ENCODE results near the gene WDR86. TPM values are rescaled to one million over a fixed set of nuclear protein-coding genes. Genes with fewer than 3 reads are reported as not detected.

The WDR86 gene
- polyA plus RNA-seq, 1 experiment = 0.04 TPM

DNA sequence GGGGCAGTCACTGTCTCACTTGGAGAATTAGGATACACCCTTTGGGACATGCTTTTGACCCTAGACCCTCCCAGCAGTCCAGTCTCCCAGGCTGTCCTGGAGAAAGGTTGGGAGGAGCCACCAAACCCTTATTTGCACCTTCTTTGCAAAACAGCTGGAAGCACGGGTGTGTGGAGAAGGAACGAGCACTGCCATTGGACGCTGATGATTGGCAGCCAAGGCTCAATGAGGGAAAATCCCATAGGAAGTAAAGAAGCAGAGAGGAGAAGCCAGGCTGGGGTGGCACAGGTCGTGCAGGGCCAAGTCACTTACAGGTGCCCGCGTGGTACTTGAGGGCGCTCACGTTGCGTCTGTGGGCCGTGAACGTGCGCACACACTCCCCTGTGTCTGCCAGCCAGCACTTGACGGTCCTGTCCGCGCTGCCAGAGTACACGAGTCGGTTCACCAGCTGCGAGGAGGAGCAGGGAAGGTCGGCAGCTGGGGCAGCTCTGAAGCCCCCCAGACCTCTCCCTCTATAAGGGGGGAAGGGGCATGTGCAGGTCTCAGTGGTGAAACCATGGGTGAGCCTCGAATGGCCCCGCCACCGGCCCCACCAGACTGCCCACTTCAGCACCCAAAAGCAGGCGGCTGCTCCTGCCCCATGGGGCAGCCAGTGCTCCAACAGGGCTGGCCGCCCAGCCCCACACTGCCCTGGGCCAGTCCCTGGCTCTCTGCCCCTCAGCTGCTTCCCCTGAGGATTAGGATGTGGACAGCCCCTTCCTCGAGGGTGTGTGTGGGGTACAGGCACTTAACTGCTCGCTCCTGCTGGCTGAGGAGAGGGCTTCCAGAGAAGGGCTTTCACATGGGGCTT is 24.8 kb downstream of the WDR86 start:
- CTCF ChIA-PET = interaction anchor here (0.7 to 1.8 kb wide), 2 partner anchors 18 to 936 kb away, joined by 3 to 6 read pairs; no protein-coding TSS in a partner anchor
- no peak for DNase-seq (ENCODE audit: low read depth)
- TF ChIP-seq, protein P1, sequence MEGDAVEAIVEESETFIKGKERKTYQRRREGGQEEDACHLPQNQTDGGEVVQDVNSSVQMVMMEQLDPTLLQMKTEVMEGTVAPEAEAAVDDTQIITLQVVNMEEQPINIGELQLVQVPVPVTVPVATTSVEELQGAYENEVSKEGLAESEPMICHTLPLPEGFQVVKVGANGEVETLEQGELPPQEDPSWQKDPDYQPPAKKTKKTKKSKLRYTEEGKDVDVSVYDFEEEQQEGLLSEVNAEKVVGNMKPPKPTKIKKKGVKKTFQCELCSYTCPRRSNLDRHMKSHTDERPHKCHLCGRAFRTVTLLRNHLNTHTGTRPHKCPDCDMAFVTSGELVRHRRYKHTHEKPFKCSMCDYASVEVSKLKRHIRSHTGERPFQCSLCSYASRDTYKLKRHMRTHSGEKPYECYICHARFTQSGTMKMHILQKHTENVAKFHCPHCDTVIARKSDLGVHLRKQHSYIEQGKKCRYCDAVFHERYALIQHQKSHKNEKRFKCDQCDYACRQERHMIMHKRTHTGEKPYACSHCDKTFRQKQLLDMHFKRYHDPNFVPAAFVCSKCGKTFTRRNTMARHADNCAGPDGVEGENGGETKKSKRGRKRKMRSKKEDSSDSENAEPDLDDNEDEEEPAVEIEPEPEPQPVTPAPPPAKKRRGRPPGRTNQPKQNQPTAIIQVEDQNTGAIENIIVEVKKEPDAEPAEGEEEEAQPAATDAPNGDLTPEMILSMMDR (IDR thresholded peaks at IDR 0.05; ENCODE audit: insufficient read depth, low read depth, low read length) = no peak
- Histone ChIP-seq H3K4me3 (ENCODE audit: low read depth, low read length) (no peak overlapping the region), H3K36me3 (ENCODE audit: control insufficient read depth, insufficient read depth, low read length) (no peaks in the 10 kb centered on the region), H3K27me3 (ENCODE audit: control insufficient read depth, insufficient read depth, low read length) (peaks cover 15% of the 10 kb centered on the region)
- POLR2A ChIA-PET = no interaction called here

GRCh38 chr7:151384352-151384697 is 25.5 kb downstream of the WDR86 start:
- Histone ChIP-seq H3K36me3 (ENCODE audit: control insufficient read depth, insufficient read depth, low read length) (no peaks in the 10 kb centered on the region), H3K4me3 (ENCODE audit: low read depth, low read length) (no peak overlapping the region), H3K27me3 (ENCODE audit: control insufficient read depth, insufficient read depth, low read length) (peaks cover 15% of the 10 kb centered on the region)
- ChIA-PET CTCF (interaction anchor here (1.8 kb wide), 1 partner anchor 18 kb away, joined by 6 read pairs; no protein-coding TSS in a partner anchor), POLR2A (no interaction called here)
- TF ChIP-seq, protein P1 (IDR thresholded peaks at IDR 0.05; ENCODE audit: insufficient read depth, low read depth, low read length) = no peak
- no peak for DNase-seq (ENCODE audit: low read depth)

DNA sequence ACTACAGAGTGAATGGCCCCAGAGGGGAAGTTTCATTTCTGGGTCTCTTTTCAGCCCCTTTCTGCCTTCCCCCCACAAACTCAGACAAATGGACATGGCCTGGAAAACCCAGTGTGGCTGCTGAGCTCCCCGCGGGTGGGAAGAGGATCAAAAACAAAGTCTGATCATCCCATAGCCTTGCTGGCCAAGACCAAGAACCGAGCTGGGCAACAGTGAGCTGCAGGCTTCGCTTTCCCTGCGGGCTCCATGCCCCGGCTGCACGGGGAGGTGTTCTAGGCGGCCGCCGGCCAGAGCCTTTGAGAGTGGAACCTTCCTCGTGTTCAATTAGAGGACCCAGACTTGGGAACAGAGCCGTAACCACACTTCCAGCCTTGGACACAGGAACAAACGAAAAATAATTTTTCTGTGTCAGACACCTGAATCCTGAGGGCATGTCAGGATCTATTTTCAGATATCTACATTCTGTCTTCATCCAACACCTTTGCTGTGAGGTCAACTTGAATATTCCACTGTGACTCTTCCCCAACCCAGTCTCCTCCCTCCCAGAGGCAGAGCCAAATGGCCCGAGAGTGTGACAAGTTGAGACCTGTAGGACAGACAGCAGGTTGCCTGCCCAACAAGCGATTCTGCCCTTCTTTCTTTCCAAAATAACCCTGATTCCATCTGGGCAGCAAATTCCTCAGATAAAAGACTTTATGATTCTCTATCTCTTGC is 26.0 kb downstream of the WDR86 start:
- Histone ChIP-seq H3K4me3 (ENCODE audit: low read depth, low read length) (no peak overlapping the region), H3K27me3 (ENCODE audit: control insufficient read depth, insufficient read depth, low read length) (peaks cover 15% of the 10 kb centered on the region), H3K36me3 (ENCODE audit: control insufficient read depth, insufficient read depth, low read length) (no peaks in the 10 kb centered on the region)
- ChIA-PET POLR2A (no interaction called here), CTCF (interaction anchor here (1.8 kb wide), 1 partner anchor 17 kb away, joined by 6 read pairs; no protein-coding TSS in a partner anchor)
- DNase-seq (ENCODE audit: low read depth) = no peak
- TF ChIP-seq, protein P1 (IDR thresholded peaks at IDR 0.05; ENCODE audit: insufficient read depth, low read depth, low read length) = no peak

- peaks cover 15% of the 10 kb centered on the region for H3K27me3 ChIP-seq (ENCODE audit: control insufficient read depth, insufficient read depth, low read length)
- DNase-seq (ENCODE audit: low read depth) = no peak
- TF ChIP-seq, protein P1 (IDR thresholded peaks at IDR 0.05; ENCODE audit: insufficient read depth, low read depth, low read length) = no peak
- no peak overlapping the region for H3K4me3 ChIP-seq (ENCODE audit: low read depth, low read length)
- ChIA-PET CTCF (interaction anchor here (0.7 kb wide), 1 partner anchor 66 kb away, joined by 3 read pairs; no protein-coding TSS in a partner anchor), POLR2A (no interaction called here)
- H3K36me3 ChIP-seq (ENCODE audit: control insufficient read depth, insufficient read depth, low read length) = peaks cover 3% of the 10 kb centered on the region; the same call in 1 of the 2 replicates
These were observed 27.6 kb downstream of the WDR86 start for GRCh38 chr7:151382079-151382885.
